Measurements from ENCODE around the gene CYBRD1. TPM values are rescaled to one million over a fixed set of nuclear protein-coding genes. Genes with fewer than 3 reads are reported as not detected.
A peak's percentile ranks its signal among the peaks of the same experiment; 100 is the strongest.
"Not testable (repeated sequence)": the region's sequence is repeated elsewhere in the genome, so short reads cannot be mapped to it uniquely, and the experiment has no call there.

The CYBRD1 gene
- total RNA-seq, 1 donor from 2014 or later = 280 TPM

DNA sequence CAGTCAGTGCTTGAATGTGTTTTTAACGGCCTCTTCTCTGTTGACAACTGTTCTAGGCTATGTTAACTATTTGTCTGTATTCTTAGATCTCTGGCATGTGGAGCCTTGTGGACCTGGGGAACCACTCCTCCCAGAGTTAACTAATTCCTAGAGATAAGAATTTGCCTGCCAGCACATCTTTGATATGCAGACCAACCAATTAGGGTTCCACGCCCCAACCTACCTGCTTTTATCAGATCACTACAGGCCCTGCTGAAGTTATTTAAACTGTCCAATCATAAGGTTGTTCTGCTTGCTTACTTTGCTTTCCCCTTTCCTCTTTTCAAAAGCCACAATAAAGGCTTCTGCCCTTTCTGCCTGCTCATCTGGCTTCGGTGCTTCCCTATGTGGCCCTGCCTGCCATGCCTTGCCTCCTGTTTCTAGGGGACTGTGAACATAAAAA lies 8.5 kb upstream of the CYBRD1 start:
- no peak for DNase-seq (ENCODE audit: low spot score)

GRCh38 chr2:171514908-171515582 lies 7.2 kb upstream of the CYBRD1 start:
- intact Hi-C loops (cut with DNase I) = no loop called here
- DNase-seq (ENCODE audit: low spot score) (no peak), ATAC-seq (no peak)

More for the DNA sequence above, 8.5 kb upstream of the CYBRD1 start:
- ATAC-seq = no peak
- intact Hi-C loops (cut with DNase I) = no loop called here

- intact Hi-C loops (cut with DNase I) = no loop called here
- ATAC-seq (peak; percentile 43), DNase-seq (ENCODE audit: low spot score) (no peak)
These were observed 6.5 kb upstream of the CYBRD1 start for GRCh38 chr2:171515672-171516298.

DNA sequence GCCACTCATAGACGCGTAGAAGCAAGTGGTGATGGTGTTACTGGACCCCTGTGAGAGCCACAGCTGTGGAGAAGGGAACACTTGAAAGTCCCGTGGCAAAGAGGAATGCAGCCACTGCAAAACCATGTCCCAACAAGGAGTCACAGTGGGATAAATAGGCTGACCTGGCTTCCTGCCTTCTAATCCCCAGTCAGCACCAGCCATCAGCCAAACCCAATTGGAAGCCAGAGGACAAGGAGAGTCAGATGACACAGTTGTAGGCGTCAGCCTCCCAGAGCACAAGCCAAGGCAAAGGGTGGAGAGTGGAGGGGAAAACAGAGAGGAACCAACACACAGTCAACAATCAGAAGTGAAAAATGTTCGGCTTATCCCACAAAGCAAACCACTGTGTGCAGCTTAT lies 5.5 kb upstream of the CYBRD1 start:
- ATAC-seq (peak; percentile 23), DNase-seq (ENCODE audit: low spot score) (no peak)
- intact Hi-C loops (cut with DNase I) = no loop called here

DNA sequence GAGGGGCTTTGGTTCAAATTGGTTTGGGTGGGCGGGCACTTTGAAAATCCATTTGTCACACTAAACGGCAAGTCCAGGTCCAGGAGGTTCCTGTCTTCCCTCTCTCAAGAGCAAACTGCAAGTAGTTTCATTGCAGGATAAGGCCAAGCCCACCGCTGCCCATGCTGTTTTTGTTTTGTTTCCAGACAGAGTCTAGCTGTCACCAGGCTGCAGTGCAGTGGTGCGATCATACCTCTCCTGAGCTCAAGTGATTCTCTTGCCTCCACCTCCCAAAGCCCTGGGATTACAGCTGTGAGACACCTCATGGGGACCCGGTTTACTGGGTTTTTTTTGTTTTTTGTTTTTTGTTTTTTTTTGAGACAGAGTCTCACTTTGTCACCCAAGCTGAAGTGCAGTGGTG lies 1.8 kb upstream of the CYBRD1 start:
- intact Hi-C loops (cut with DNase I) = loop anchor here (5.0 kb wide), 1 partner anchor 88 kb away; the partner anchor contains the start of genes DCAF17 and METTL8
- ATAC-seq (no peak), DNase-seq (ENCODE audit: low spot score) (no peak)

DNA sequence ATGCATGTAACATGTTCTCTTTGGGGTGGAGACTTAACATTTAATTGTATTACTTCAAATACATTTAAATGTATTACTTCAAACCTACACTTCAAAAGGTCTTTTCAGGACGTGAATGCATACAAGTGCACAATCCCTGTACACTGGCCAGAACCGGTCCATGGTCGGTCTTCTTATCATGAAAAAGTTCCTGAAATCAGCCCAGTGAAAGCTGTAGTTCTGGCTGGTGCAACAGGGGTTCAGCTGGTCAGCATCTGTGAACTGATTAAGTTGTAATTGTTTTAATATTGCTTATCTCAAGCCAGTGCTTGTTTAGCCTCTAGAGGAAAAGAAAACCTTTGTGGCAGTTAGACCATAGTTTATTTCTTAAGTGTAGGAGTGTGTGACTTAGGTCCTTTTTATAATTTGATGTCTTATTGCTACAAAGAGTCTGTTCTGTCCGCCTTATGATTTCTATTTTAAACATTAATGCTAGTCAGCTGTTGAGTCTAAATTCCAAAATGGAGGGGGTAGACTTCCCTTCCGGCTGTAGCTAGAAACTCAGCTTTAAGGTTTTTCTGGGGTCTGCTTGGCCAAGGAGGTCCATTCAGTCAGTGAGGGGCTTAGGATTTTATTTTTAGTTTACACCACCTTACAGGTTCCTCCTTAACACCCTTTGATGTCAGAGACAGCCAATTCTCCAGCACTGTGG lies 768 bp upstream of the CYBRD1 start:
- ATAC-seq (no peak), DNase-seq (ENCODE audit: low spot score) (no peak)
- intact Hi-C loops (cut with DNase I) = loop anchor here (5.0 kb wide), 1 partner anchor 89 kb away; the partner anchor contains the start of genes DCAF17 and METTL8

DNA sequence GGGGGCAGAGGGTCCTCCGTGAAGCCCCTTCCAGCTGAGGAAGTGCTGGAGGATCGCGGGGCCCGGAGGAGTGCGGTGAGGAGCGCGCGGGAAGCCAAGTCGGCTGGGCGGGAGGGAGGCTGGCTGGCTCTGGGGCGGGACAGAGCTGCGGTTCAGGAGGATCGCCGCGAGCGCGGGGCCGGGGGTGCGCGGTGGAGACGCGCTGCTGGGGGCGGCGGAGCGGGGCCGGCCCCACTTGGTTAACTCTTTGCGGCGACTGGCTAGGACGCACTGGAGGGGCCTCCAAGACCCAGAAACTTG lies 464 bp downstream of the CYBRD1 start:
- peak; percentile 74 for DNase-seq (ENCODE audit: low spot score)
- ATAC-seq = peak; percentile 53
- intact Hi-C loops (cut with DNase I) = loop anchor here (5.0 kb wide), 1 partner anchor 90 kb away; the partner anchor contains the start of genes DCAF17 and METTL8

DNA sequence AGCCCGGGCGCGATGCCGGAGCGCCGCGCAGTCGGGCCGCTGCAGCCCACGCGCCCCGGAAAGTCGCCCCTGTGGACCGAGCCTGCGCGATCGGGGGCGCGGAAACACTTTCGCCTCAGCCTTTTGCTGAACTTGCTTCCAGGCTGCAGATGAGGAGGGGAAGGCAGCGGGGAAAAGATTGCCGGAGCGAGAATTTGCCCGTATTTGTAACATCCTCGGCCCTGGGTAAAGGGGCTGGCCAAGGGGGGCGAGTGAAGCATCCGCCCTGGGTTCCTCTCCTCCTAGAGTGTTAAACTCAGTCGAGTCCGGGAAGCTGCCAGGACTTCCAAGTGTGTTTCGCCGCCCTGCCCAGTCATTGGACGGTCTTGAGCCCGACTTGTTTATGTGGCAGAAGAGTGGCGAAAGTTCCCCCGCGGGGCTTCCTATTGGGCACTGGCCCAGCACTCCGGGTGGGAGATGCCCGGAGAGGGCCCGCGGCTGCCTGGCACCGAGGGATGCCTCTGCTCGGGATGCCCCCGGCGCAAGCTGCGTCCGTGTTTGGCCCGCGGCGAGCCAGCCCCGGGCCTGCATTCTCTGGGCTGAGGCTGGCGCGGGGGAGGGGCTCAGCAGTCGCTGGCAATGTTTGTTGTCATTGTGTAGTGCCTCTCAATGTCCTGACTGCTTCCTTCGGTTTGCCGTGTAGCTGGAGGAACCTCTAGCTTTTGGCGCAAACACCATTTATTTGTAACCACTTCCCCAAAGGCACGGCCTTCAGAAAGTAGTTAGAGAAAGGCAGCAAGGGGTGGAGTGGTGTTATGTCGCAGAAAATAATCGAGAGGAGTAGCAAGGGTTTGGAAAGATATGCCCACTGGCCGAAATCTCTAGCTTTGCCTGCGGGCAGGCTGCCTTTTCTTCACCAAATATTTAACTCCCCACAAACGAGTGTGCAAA lies 1.1 kb downstream of the CYBRD1 start:
- ATAC-seq (peak; percentile 77), DNase-seq (ENCODE audit: low spot score) (peak; percentile 86)
- intact Hi-C loops (cut with DNase I) = loop anchor here (5.0 kb wide), 1 partner anchor 91 kb away; the partner anchor contains the start of genes DCAF17 and METTL8

- DNase-seq (ENCODE audit: low spot score) (no peak), ATAC-seq (no peak)
- intact Hi-C loops (cut with DNase I) = loop anchor here (5.0 kb wide), 1 partner anchor 92 kb away; the partner anchor contains the start of genes DCAF17 and METTL8
These were observed 1.7 kb downstream of the CYBRD1 start for GRCh38 chr2:171524018-171524401.

- DNase-seq (ENCODE audit: low spot score) = no peak
- intact Hi-C loops (cut with DNase I) = no loop called here
- no peak for ATAC-seq
These were observed 7.6 kb downstream of the CYBRD1 start for GRCh38 chr2:171529914-171530313.

- ATAC-seq (no peak), DNase-seq (ENCODE audit: low spot score) (no peak)
- intact Hi-C loops (cut with DNase I) = no loop called here
These were observed 8.1 kb downstream of the CYBRD1 start for GRCh38 chr2:171530378-171530777.

GRCh38 chr2:171530859-171531258 lies 8.6 kb downstream of the CYBRD1 start:
- ATAC-seq; intact Hi-C loops (cut with DNase I); DNase-seq (ENCODE audit: low spot score): not testable (repeated sequence)

DNA sequence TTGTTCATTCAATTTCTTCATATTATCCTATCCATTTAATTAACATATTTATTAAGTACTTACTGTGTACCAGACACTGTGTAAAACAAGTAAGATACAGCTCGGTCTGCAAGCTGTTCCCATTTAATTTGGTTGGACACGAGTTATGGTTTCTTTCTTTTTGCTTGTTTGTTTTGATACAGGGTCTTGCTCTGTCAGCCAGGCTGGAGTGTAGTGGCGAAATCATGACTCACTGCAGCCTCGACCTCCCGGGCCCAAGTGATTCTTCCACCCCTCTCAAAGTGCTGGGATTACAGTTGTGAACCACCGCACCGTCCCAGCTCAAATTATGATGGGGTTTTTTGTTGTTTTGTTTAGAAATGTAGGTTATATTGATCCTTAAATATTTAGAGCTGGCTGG lies 9.0 kb downstream of the CYBRD1 start:
- intact Hi-C loops (cut with DNase I) = no loop called here
- peak; percentile 94 for ATAC-seq
- DNase-seq (ENCODE audit: low spot score) = peak; percentile 61

- intact Hi-C loops (cut with DNase I) = no loop called here
- ATAC-seq (no peak), DNase-seq (ENCODE audit: low spot score) (no peak)
These were observed 9.7 kb downstream of the CYBRD1 start for GRCh38 chr2:171531836-171532450.

GRCh38 chr2:171533331-171533730 lies 11.1 kb downstream of the CYBRD1 start:
- ATAC-seq (no peak), DNase-seq (ENCODE audit: low spot score) (no peak)
- intact Hi-C loops (cut with DNase I) = no loop called here

DNA sequence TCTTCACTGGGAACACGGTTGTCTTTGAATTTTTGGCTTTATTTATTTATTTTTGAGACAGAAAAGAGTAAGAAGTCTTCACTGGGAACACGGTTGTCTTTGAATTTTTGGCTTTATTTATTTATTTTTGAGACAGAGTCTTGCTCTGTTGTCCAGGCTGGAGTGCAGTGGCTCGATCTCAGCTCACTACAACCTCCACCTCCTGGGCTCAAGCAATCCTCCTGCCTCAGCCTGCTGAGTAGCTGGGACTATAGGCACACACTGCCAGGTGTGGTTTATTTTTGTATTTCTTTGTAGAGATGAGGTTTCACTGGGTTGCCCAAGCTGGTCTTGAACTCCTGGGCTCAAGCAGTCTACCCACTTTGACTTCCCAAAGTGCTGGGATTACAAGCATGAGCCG lies 13.3 kb downstream of the CYBRD1 start:
- DNase-seq (ENCODE audit: low spot score); intact Hi-C loops (cut with DNase I); ATAC-seq: not testable (repeated sequence)

DNA sequence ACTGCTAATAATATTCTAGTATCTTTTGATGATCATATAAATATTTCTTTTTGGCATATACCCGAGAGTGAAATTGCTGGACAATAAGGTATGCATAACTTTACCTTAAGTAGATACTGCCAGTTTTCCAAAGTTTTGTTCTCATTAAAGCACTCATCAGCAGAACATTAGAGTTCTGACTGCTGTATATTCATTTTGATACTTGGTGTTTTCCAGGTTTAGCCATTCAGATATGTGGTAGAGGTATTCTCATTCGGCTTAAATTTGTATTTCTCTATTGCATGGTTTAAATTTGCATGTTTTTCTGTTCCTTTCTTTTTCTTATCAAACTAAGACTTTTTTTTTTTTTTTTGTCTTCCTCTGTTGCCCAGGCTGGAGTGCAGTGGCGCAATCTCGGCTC lies 18.2 kb downstream of the CYBRD1 start:
- intact Hi-C loops (cut with DNase I) = no loop called here
- ATAC-seq = no peak
- DNase-seq (ENCODE audit: low spot score) = no peak

DNA sequence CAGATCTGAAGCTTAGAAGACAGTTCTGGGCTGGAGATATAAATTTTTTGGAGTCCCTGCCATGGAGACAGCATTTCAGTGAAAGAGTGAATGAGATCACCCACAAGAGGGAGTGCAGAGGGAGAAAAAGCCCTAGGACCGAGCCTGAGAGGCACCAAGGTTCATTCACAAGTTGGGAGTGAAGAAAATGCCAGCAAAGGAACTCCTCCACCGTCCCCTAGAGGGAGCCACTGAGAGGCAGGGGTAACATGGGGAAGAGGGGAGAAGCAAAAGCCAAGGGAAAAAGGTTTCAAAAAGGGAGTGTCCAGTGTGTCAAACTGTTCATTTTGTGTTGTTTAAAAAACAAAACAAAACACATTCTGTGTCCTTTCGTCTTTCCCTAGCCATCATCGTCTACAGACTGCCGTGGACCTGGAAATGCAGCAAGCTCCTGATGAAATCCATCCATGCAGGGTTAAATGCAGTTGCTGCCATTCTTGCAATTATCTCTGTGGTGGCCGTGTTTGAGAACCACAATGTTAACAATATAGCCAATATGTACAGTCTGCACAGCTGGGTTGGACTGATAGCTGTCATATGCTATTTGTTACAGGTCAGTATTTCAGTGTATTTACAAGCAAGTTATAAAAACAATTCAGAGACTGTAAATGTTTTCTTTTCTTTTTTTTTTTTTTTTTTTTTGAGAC lies 19.1 kb downstream of the CYBRD1 start:
- ATAC-seq = no peak
- no peak for DNase-seq (ENCODE audit: low spot score)
- intact Hi-C loops (cut with DNase I) = no loop called here

All from sciatic nerve (tissue), 2 donors.